Kidney (tissue), 14 donors: ENCODE data around the gene WDR83. TPM values are rescaled to one million over a fixed set of nuclear protein-coding genes. Genes with fewer than 3 reads are reported as not detected.

Experiments used
- DNase-seq, 5 donors: peaks; one replicate each; pipeline ENCODE4 v3.0.0-alpha.2; 2013 to 2020
- FAIRE-seq: peaks from 2 replicates; lab custom pipeline; 2012; peaks lifted over from hg19 to GRCh38; lab: Jason Lieb, UNC
- H3K27ac ChIP-seq, 2 donors: one replicate each; pipeline ENCODE4 v1.7.0; 2013; ENCODE audit warnings: low read depth in 2 of 2, low read length in 2 of 2, inconsistent platforms in 1 of 2
- H3K27me3 ChIP-seq: one replicate; pipeline ENCODE4 v1.7.1; 2013; ENCODE audit warnings: low read length, inconsistent platforms; ENCODE audit not compliant: control insufficient read depth, insufficient read depth
- H3K36me3 ChIP-seq, 3 donors: one replicate each; pipeline versions ENCODE4 v1.7.0 to v1.7.1; 2013; ENCODE audit warnings: low read length in 3 of 3, control low read depth in 1 of 3, inconsistent platforms in 1 of 3; ENCODE audit not compliant: insufficient read depth in 3 of 3, control insufficient read depth in 2 of 3
- H3K4me1 ChIP-seq, 3 donors: one replicate each; pipeline versions ENCODE4 v1.7.0 to v1.7.1; 2013; ENCODE audit warnings: low read length in 3 of 3, inconsistent platforms in 1 of 3, low read depth in 1 of 3; ENCODE audit not compliant: control insufficient read depth in 2 of 3, insufficient read depth in 2 of 3
- H3K4me3 ChIP-seq, 3 donors: one replicate each; pipeline versions ENCODE4 v1.7.0 to v1.8.1; 2013; ENCODE audit warnings: low read length in 3 of 3, control low read depth in 1 of 3, inconsistent platforms in 1 of 3
- H3K9ac ChIP-seq, 3 donors: one replicate each; pipeline versions ENCODE4 v1.7.0 to v1.7.1; 2013; ENCODE audit warnings: low read length in 3 of 3, control low read depth in 1 of 3, inconsistent platforms in 1 of 3
- H3K9me3 ChIP-seq, 3 donors: one replicate each; pipeline versions ENCODE4 v1.7.0 to v1.7.1; 2013; ENCODE audit warnings: low read length in 3 of 3, control low read depth in 1 of 3, inconsistent platforms in 1 of 3; ENCODE audit not compliant: control insufficient read depth in 2 of 3, insufficient read depth in 1 of 3
- CTCF ChIP-seq: IDR thresholded peaks from 3 replicates; pipeline ENCODE4 v1.5.1; 2012; ENCODE audit warnings: mild to moderate bottlenecking, moderate library complexity, borderline replicate concordance; ENCODE audit not compliant: insufficient read depth; ENCODE audit errors: extremely low read depth
- intact Hi-C: fragments of 100-400 bp; cut with DNase I; formaldehyde crosslinking; loops from one replicate; pipeline ENCODE4 v1.11.1; 2022
- polyA plus RNA-seq: library from polyadenylated mRNA; stranded (reverse); fragments of 350-450 nt; fragmentation: Illumina TruSeq; extraction: RNeasy Lipid Tissue Mini Kit (QIAGEN cat#74804); gene quantifications from one replicate; pipeline ENCODE4 v1.2.3, GENCODE V29; 2014; ENCODE audit warnings: low read depth, low replicate concordance; ENCODE audit not compliant: insufficient read depth
- total RNA-seq: library from RNA; stranded (reverse); fragmentation: NEBNext Ultra II Directional; extraction: Animal tissue kit (Norgen Biotek cat#: 25700); gene quantifications from one replicate; pipeline ENCODE4 v1.2.1, GENCODE V29; 2021
- donor health status: control.
- donor health status: control.
- donor health status: control.
- donor health status: control.
- donor health status: control.
- donor health status: DM: yes; HTN: yes; CAD: no.
- donor health status: Normal renal cell carcinoma (clear cell type).

WDR83 gene
- total and polyA plus RNA-seq, 2 donors from 2014 or later = 10.5 to 21.2 TPM

GRCh38 chr19:12656899-12657571 lies 9.6 kb upstream of the WDR83 start:
- no peak for TF ChIP-seq CTCF
- no peaks in the 10 kb centered on the region for H3K27me3 ChIP-seq
- H3K4me1 ChIP-seq = no peaks in the 10 kb centered on the region
- intact Hi-C loops = no loop called here
- no peaks in the 10 kb centered on the region for H3K9me3 ChIP-seq
- H3K27ac ChIP-seq = no peak overlapping the region
- H3K9ac ChIP-seq = no peak overlapping the region
- FAIRE-seq (no peak), DNase-seq (peak in 1 of 5 donors; percentile 61)
- H3K4me3 ChIP-seq = no peak overlapping the region
- peaks cover 5 to 10% (median 6%) of the 10 kb centered on the region in 3 donors for H3K36me3 ChIP-seq

- Histone ChIP-seq H3K27ac (no peak overlapping the region), H3K9ac (no peak overlapping the region), H3K4me1 (no peaks in the 10 kb centered on the region), H3K4me3 (no peak overlapping the region), H3K27me3 (no peaks in the 10 kb centered on the region), H3K9me3 (no peaks in the 10 kb centered on the region), H3K36me3 (peaks cover 5 to 10% (median 6%) of the 10 kb centered on the region in 3 donors)
- TF ChIP-seq CTCF = no peak
- DNase-seq = peak in 1 of 5 donors; percentile 47
- intact Hi-C loops = no loop called here
- FAIRE-seq = no peak
Measured at GRCh38 chr19:12657966-12658365, 8.6 kb upstream of the WDR83 start.

DNA sequence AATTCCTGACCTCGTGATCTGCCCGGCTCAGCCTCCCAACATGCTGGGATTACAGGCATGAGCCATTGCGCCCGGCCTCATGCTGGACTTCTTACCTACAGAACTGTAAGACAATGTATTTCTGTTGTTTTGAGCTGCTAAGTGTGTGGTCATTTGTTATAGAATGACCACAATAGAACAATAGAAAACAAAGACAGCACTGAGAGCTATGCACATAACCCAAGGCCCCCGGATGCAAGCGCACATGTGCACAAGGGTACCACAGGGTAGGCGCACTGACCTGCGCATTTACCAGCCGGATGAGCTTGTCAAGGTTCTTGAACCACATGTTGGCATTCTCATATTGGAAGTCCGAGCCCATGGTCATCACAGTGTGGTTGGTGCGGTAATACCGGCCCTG lies 5.6 kb upstream of the WDR83 start:
- no peak for FAIRE-seq
- no peak for DNase-seq
- H3K9ac ChIP-seq = no peak overlapping the region
- H3K4me3 ChIP-seq = no peak overlapping the region
- no peak overlapping the region for H3K27ac ChIP-seq
- TF ChIP-seq CTCF = no peak
- intact Hi-C loops = no loop called here
- peaks cover 0 to 6% (median 5%) of the 10 kb centered on the region in 3 donors for H3K4me1 ChIP-seq
- H3K27me3 ChIP-seq = no peaks in the 10 kb centered on the region
- no peaks in the 10 kb centered on the region for H3K9me3 ChIP-seq
- H3K36me3 ChIP-seq = peaks cover 3 to 6% (median 5%) of the 10 kb centered on the region in 3 donors
